Adrenal gland (tissue), 12 donors: ENCODE results near the gene CNFN. TPM values are rescaled to one million over a fixed set of nuclear protein-coding genes. Genes with fewer than 3 reads are reported as not detected.

Experiments used
- DNase-seq, 7 donors: peaks; one replicate each; pipeline ENCODE4 v3.0.0-alpha.2; 2019 to 2020
- H3K27ac ChIP-seq, 5 donors: fragments of 200-600 bp; sonication (generic) in 4 of 5; 1 replicate in 3 of 5; 2 replicates in 2 of 5; pipeline versions ENCODE4 v1.5.1 to v1.8.0; 2016 to 2020; ENCODE audit warnings: mild to moderate bottlenecking in 1 of 5
- H3K27me3 ChIP-seq: fragments of 200-600 bp; 2 replicates; pipeline ENCODE4 v1.8.0; 2021
- H3K36me3 ChIP-seq, 2 donors: fragments of 200-600 bp; replicated peaks in 1 of 2; 1 replicate in 1 of 2; 2 replicates in 1 of 2; pipeline versions ENCODE4 v1.5.1 to v1.8.0; 2018 to 2022
- H3K4me1 ChIP-seq, 2 donors: fragments of 200-600 bp; replicated peaks in 1 of 2; 1 replicate in 1 of 2; 2 replicates in 1 of 2; pipeline versions ENCODE4 v1.5.1 to v1.8.0; 2018 to 2021
- H3K4me3 ChIP-seq, 4 donors: fragments of 200-600 bp; sonication (generic) in 3 of 4; one replicate each; pipeline ENCODE4 v1.5.1; 2016 to 2018
- H3K9me3 ChIP-seq, 3 donors: fragments of 200-600 bp; sonication (generic) in 1 of 3; replicated peaks in 1 of 3; 1 replicate in 2 of 3; 2 replicates in 1 of 3; pipeline versions ENCODE4 v1.5.1 to v1.8.0; 2016 to 2021
- POLR2A ChIP-seq, 2 donors: fragments of 450-650 bp; IDR thresholded peaks; one replicate each; pipeline ENCODE4 v1.6.1; 2017; ENCODE audit warnings: antibody characterized with exemption in 2 of 2, mild to moderate bottlenecking in 2 of 2, moderate library complexity in 1 of 2
- WGBS, 4 donors: extraction: QIAGEN DNeasy Blood & Tissue Kit in 2 of 4; methylation state at CpG; one replicate each; pipeline versions ENCODE4 v1.1.5 to v1.1.7; 2013 to 2017; 5-methylcytosine and 5-hydroxymethylcytosine counted together
- intact Hi-C, 2 donors: fragments of 100-400 bp; cut with DNase I; formaldehyde crosslinking; loops; one replicate each; pipeline versions ENCODE4 v1.14.1 to v1.15.0; 2022 to 2023
- polyA plus RNA-seq, 3 donors: library from polyadenylated mRNA; stranded (reverse); fragments of 200-250 nt in 2 of 3; fragments of 350-450 nt in 1 of 3; fragmentation: Illumina TruSeq in 1 of 3; extraction: RNeasy Lipid Tissue Mini Kit (QIAGEN cat#74804) in 1 of 3; gene quantifications; one replicate each; pipeline ENCODE4 v1.2.3, GENCODE V29; 2013 to 2014
- total RNA-seq, 9 donors: library from RNA; depleted of rRNA in 4 of 9; stranded (reverse); fragments of >200 nt in 4 of 9; fragments of 120-200 nt in 1 of 9; fragmentation: NEBNext Ultra II Directional in 1 of 9; extraction: Animal tissue kit (Norgen Biotek cat#: 25700) in 1 of 9; gene quantifications; one replicate each; pipeline versions ENCODE4 v1.1.0 to v1.2.4, GENCODE V29; 2013 to 2023
- TF ChIP-seq, protein P1 (sequence below), 6 experiments: fragments of 450-650 bp in 4 of 6; fragments of 200-600 bp in 2 of 6; sonication (generic) in 1 of 6; IDR thresholded peaks; 1 replicate in 5 of 6; 2 replicates in 1 of 6; pipeline versions ENCODE4 v1.5.1 to v1.8.0; 2016 to 2021; ENCODE audit warnings: antibody characterized with exemption in 6 of 6, mild to moderate bottlenecking in 2 of 6, moderate library complexity in 1 of 6
- donor health status: healthy with polysubstance abuse.
- donor health status: Bipolar disorder and iron deficiency.
- donor health status: DM: yes; HTN: yes; CAD: no.
- donor health status: DM: no; HTN: no; CAD: no.
- donor health status: DM: no; HTN: no; CAD: no.
- donor health status: DM: yes; HTN: yes; CAD: no.

CNFN gene
- total and polyA plus RNA-seq, 12 donors, result 0.78 to 20.9 (median 3.5) TPM; not detected in 2

DNA sequence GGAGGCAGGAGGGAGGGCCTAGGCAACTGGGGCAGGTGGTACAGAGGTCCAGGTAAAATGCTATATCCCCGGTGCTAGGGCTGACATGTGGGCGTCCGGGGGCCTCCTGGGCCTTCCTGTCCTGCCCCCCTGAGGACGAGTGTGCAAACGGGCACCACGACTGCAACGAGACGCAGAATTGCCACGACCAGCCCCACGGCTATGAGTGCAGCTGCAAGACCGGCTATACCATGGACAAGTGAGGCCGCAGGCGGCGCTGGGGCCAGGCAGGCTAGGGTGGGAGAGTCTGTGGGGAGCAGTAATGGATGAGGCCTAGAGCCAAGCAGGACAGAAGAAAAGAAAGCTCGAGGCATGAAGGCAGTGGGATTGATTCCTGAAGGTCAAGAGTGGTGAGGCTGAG lies 21.3 kb downstream of the CNFN start:
- 91 to 98% (median 93%) methylated on average over 7 to 15 of the region's 15 CpGs for WGBS, 4 donors
- H3K4me3 ChIP-seq, result no peak overlapping the region
- TF ChIP-seq, protein P1, sequence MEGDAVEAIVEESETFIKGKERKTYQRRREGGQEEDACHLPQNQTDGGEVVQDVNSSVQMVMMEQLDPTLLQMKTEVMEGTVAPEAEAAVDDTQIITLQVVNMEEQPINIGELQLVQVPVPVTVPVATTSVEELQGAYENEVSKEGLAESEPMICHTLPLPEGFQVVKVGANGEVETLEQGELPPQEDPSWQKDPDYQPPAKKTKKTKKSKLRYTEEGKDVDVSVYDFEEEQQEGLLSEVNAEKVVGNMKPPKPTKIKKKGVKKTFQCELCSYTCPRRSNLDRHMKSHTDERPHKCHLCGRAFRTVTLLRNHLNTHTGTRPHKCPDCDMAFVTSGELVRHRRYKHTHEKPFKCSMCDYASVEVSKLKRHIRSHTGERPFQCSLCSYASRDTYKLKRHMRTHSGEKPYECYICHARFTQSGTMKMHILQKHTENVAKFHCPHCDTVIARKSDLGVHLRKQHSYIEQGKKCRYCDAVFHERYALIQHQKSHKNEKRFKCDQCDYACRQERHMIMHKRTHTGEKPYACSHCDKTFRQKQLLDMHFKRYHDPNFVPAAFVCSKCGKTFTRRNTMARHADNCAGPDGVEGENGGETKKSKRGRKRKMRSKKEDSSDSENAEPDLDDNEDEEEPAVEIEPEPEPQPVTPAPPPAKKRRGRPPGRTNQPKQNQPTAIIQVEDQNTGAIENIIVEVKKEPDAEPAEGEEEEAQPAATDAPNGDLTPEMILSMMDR (IDR thresholded peaks at IDR 0.05), result no peak
- no peak for TF ChIP-seq POLR2A (IDR thresholded peaks at IDR 0.05)
- H3K9me3 ChIP-seq, result no peaks in the 10 kb centered on the region
- no peak for DNase-seq
- H3K4me1 ChIP-seq, result no peaks in the 10 kb centered on the region
- no peaks in the 10 kb centered on the region for H3K27me3 ChIP-seq
- intact Hi-C loops, result no loop called here
- H3K27ac ChIP-seq, result no peak overlapping the region
- H3K36me3 ChIP-seq, result no peaks in the 10 kb centered on the region

DNA sequence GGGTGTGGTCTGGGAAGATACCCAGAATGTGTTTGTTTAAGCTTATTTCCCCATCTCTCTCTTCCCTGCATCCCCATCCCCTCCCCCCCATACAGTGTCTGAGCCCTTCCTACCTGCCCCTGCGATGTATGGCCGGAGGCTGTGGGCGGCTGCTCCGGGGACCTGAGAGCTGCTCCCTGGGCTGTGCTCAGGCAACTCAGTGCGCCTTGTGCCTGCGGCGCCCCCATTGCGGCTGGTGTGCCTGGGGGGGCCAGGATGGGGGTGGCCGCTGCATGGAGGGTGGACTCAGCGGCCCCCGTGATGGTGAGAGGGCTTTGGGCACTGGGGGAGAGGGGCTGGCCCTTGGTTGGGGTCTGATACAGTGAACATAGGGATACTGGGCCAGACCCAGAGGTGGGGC lies 21.7 kb downstream of the CNFN start:
- no peak overlapping the region for H3K27ac ChIP-seq
- H3K4me1 ChIP-seq, result no peaks in the 10 kb centered on the region
- H3K27me3 ChIP-seq, result no peaks in the 10 kb centered on the region
- intact Hi-C loops, result no loop called here
- DNase-seq, result no peak
- H3K36me3 ChIP-seq, result no peaks in the 10 kb centered on the region
- H3K4me3 ChIP-seq, result no peak overlapping the region
- WGBS, 4 donors, result 90 to 96% (median 94%) methylated on average over 9 to 11 of the region's 11 CpGs
- TF ChIP-seq, protein P1 (IDR thresholded peaks at IDR 0.05), result no peak
- no peak for TF ChIP-seq POLR2A (IDR thresholded peaks at IDR 0.05)
- no peaks in the 10 kb centered on the region for H3K9me3 ChIP-seq

DNA sequence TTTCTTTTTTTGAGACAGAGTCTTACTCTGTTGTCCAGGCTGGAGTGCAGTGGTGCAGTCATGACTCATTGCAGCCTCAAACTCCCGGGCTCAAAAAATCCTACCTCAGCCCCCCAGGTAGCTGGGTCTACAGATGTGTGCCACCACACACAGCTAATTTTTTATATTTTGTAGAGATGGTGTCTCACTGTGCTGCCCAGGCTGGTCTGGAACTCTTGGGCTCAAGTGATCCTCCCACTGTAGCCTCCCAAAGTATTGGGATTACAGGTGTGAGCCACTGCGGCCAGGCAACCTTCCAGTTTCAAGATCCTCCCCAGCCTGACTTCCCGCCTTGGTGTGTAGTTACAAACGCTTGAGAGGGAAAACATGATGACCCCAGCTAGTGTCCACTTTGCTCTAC lies 22.2 kb downstream of the CNFN start:
- no peaks in the 10 kb centered on the region for H3K36me3 ChIP-seq
- DNase-seq, result no peak
- no peaks in the 10 kb centered on the region for H3K4me1 ChIP-seq
- no peak overlapping the region for H3K27ac ChIP-seq
- TF ChIP-seq POLR2A (IDR thresholded peaks at IDR 0.05), result no peak
- TF ChIP-seq, protein P1 (IDR thresholded peaks at IDR 0.05), result no peak
- H3K4me3 ChIP-seq, result no peak overlapping the region
- no peaks in the 10 kb centered on the region for H3K27me3 ChIP-seq
- intact Hi-C loops, result no loop called here
- H3K9me3 ChIP-seq, result no peaks in the 10 kb centered on the region
- 91 to 97% (median 94%) methylated on average over 4 of the region's 4 CpGs for WGBS, 4 donors

DNA sequence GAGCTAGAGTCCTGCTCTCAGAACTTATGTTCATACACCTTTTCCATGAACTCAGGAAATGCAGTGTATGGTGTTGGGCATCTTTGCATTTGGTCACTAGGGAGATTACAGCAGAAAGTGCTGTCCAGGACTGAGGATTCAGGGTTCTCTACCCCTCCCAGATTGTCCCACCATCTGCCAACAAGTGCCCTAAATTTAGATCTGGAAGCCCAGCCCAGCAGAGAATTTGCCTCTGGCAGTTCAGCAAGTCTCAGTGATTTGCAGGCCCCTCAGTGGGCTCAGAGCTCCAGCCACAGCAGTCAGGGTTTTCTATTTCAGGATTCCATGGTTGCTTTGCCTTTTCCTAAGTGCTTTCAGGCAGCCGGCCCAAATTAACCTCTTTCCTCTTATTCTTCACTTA lies 23.4 kb downstream of the CNFN start:
- no peak for DNase-seq
- Histone ChIP-seq H3K36me3 (no peaks in the 10 kb centered on the region), H3K27ac (no peak overlapping the region), H3K9me3 (no peaks in the 10 kb centered on the region), H3K27me3 (no peaks in the 10 kb centered on the region), H3K4me3 (no peak overlapping the region), H3K4me1 (no peaks in the 10 kb centered on the region)
- no peak for TF ChIP-seq POLR2A (IDR thresholded peaks at IDR 0.05)
- TF ChIP-seq, protein P1 (IDR thresholded peaks at IDR 0.05), result no peak
- 77 to 86% (median 83%) methylated on average over 1 of the region's 1 CpG for WGBS, 4 donors
- intact Hi-C loops, result no loop called here
